Fibroblast of skin of left quadriceps (primary cell): ENCODE results near the gene PELI3.
A peak's percentile ranks its signal among the peaks of the same experiment; 100 is the strongest.
"Not testable (repeated sequence)": the region's sequence is repeated elsewhere in the genome, so short reads cannot be mapped to it uniquely, and the experiment has no call there.

Experiments used
- DNase-seq, 2 experiments: peaks; one replicate each; pipeline ENCODE4 v3.0.0-alpha.2; 2013; ENCODE audit warnings: low read depth in 2 of 2

PELI3 gene

GRCh38 chr11:66443602-66444001 is 23.1 kb upstream of the PELI3 start:
- DNase-seq = peak; percentile 68

- DNase-seq = no peak
Observed at GRCh38 chr11:66447012-66447411, 19.7 kb upstream of the PELI3 start.

GRCh38 chr11:66448523-66448922 is 18.2 kb upstream of the PELI3 start:
- DNase-seq = no peak

- DNase-seq = no peak
Observed at GRCh38 chr11:66450560-66450959, 16.1 kb upstream of the PELI3 start.

GRCh38 chr11:66451663-66452062 is 15.0 kb upstream of the PELI3 start:
- no peak for DNase-seq

- DNase-seq = no peak
Observed at GRCh38 chr11:66454247-66454646, 12.5 kb upstream of the PELI3 start.

GRCh38 chr11:66454828-66455227 is 11.9 kb upstream of the PELI3 start:
- no peak for DNase-seq

- DNase-seq = no peak
Observed at GRCh38 chr11:66457826-66458225, 8.9 kb upstream of the PELI3 start.

- no peak for DNase-seq
Observed at GRCh38 chr11:66459138-66459778, 7.4 kb upstream of the PELI3 start.

GRCh38 chr11:66462010-66462409 is 4.7 kb upstream of the PELI3 start:
- no peak for DNase-seq

- no peak for DNase-seq
Observed at GRCh38 chr11:66462911-66463310, 3.8 kb upstream of the PELI3 start.

GRCh38 chr11:66464116-66464515 is 2.6 kb upstream of the PELI3 start:
- DNase-seq = not testable (repeated sequence)

GRCh38 chr11:66464916-66465315 is 1.8 kb upstream of the PELI3 start:
- no peak for DNase-seq

GRCh38 chr11:66465373-66466224 is 1.1 kb upstream of the PELI3 start:
- DNase-seq = no peak

- no peak for DNase-seq
Observed at GRCh38 chr11:66467034-66467659, 442 bp downstream of the PELI3 start.

GRCh38 chr11:66467756-66468155 is 1.1 kb downstream of the PELI3 start:
- DNase-seq = no peak

GRCh38 chr11:66468691-66469090 is 2.0 kb downstream of the PELI3 start:
- no peak for DNase-seq

- no peak for DNase-seq
Observed at GRCh38 chr11:66469441-66469840, 2.7 kb downstream of the PELI3 start.

- no peak for DNase-seq
Observed at GRCh38 chr11:66470015-66470414, 3.3 kb downstream of the PELI3 start.

- DNase-seq = no peak
Observed at GRCh38 chr11:66471142-66471541, 4.4 kb downstream of the PELI3 start.

GRCh38 chr11:66472054-66472453 is 5.3 kb downstream of the PELI3 start:
- no peak for DNase-seq

GRCh38 chr11:66473167-66473566 is 6.5 kb downstream of the PELI3 start:
- DNase-seq = no peak
